Posterior vena cava (tissue), 2 donors: Measurements from ENCODE around the gene FGF18. TPM values are rescaled to one million over a fixed set of nuclear protein-coding genes. Genes with fewer than 3 reads are reported as not detected.

Experiments used
- DNase-seq: peaks from one replicate; pipeline ENCODE4 v3.0.0-alpha.2; 2020; ENCODE audit warnings: low spot score
- intact Hi-C, 2 donors: fragments of 100-400 bp; cut with DNase I; formaldehyde crosslinking; loops; one replicate each; pipeline versions ENCODE4 v1.14.1 to v1.14.2; 2022 to 2023
- total RNA-seq, 2 donors: library from RNA; stranded (reverse); fragmentation: NEBNext Ultra II Directional; extraction: Animal tissue kit (Norgen Biotek cat#: 25700); gene quantifications; one replicate each; pipeline ENCODE4 v1.2.1, GENCODE V29; 2021
- donor health status: DM: yes; HTN: yes; CAD: no.
- donor health status: DM: yes; HTN: yes; CAD: no.

Gene FGF18
- total RNA-seq, 2 donors from 2014 or later = 6.6 to 11.5 TPM

DNA sequence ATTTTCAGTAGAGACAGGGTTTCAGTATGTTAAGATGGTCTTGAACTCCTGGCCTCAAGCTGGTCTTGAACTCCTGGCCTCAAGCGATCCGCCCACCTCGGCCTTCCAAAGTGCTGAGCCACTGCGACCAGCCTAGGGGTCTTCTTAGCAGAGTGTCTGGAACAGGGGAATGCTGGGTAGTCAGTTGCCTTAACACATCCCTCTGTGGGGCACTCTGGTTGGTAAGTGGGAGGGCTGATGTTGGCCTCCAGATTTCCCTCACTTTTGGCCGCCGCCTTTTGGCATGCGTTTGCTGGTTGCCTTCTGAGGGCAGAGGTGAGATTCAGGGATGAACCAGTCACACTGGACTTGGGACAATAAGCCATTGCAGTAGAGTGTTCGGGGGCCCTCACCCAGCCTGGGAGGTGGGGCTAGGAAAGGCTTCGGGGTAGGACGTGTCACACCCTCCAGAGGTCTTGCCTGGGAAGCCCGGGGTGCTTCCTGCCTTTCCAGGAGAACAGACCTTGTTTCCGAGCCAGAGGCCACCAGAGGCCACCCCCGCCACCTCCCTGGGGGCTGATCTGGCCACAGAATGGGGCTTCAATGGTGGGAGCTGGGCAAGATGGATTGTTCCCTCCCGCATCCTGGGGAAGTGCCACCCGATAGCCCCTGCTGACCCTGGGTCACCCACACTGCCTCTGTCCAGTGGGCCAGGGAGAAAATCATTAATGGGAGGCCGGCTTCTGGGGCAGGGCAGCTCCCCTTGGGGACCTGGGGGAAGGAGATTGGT is 13.3 kb downstream of the FGF18 start:
- peak; percentile 68 for DNase-seq
- intact Hi-C loops = no loop called here

DNA sequence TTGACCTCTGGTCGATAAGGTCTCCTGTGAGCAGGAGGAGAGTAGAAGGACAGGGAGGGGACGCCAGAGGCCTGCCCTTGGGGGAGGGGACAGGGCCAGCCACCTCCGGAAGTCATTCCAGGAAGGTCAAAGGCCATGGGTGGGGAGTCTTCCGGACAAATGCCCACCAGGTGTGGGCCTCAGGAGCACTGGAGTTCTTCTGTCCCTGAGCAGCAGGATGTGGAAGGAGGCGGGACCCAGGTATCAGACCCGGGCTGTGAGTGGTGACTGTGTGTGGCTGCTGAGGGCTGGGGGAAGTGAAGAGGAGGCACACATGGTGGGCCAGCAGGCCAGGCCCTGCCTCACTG is 13.9 kb downstream of the FGF18 start:
- intact Hi-C loops = no loop called here
- DNase-seq = peak; percentile 64

DNA sequence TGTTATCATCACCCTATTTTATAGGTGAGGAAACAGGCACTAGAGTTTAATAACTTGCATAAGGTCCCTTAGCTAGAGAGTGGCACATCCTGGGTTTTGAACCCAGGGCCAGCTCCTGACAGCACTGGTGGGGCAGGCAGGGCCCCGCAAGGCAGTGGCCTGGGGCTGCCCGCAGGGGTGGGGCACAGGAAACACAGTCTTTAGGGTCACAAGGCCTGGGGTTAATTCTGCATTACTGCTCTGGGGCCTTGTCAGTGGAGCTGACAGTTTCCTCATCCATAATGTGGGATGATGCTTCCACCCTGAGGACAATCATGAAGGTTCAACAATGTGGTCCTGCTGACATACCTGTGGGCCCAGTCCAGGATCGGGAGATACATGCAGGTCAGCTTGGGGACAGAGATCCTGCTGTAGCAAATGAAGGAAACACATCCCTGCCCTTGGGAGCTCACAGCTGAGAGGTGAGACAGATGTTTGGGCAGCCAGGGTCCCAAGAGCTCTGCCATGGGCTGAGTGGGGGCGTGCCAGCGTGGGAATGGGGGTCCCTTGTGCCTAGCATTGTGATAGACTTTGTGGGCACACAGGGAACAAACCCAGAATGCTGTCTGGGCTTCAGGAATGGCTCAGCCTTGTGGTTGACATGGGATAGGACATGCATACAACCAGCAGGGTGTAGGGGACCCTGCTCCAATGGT is 14.7 kb downstream of the FGF18 start:
- intact Hi-C loops = no loop called here
- peak; percentile 56 for DNase-seq

DNA sequence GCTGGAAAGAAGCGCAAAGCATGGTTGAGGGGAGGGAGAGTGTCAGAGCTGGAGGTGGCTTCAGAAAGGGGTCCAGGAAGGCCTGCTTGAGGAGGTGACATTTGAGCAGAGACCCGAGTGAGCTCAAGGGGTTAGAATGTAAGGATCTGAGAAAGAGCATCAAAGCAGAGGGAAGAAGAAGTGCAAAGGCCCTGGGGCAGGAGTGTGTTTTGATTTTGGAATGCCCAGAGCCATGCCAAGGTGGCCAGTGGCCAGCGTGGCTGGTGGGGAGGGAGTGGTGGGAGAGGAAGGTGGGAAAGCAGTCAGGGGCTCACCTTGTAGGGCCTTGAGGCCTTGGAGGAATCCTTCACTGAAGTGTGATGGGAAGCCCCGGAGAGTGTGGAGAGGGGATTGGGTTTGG is 15.4 kb downstream of the FGF18 start:
- no peak for DNase-seq
- intact Hi-C loops = no loop called here

DNA sequence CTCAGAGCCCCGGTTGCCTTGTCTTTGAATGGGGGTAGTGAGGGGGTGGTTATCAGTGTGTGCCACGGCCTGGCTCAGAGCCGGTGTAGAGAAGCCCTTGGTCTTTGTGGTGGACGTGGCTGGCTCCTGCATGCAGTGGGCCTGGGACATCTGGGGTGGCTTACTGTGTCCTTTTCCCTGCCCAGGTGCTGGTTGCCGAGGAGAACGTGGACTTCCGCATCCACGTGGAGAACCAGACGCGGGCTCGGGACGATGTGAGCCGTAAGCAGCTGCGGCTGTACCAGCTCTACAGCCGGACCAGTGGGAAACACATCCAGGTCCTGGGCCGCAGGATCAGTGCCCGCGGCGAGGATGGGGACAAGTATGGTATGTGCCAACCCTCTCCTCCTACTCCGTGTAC is 16.5 kb downstream of the FGF18 start:
- no peak for DNase-seq
- intact Hi-C loops = no loop called here

DNA sequence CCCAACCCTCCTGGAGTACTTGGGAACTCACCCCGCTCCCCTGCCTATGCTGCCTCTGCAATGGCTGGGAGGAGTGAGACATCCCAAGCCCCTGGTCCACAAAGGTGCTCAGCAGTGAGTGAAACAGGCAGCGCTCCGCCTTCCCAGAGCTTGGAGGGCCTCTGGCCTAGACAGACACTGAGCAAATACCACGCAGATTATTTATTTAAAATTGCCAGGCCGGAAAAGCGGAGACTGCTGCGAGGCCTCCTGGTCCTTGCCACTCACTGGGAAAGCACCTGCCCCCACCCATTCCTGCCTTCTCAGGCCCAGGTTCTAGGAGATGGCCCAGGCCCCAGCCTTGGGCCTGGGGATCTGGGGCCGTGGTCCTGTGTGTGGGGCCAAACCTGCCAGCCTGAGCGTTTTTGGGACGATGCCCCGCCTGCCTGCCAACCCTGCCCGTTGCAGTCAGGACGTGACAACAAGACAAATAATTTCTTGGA is 17.4 kb downstream of the FGF18 start:
- DNase-seq = no peak
- intact Hi-C loops = no loop called here

DNA sequence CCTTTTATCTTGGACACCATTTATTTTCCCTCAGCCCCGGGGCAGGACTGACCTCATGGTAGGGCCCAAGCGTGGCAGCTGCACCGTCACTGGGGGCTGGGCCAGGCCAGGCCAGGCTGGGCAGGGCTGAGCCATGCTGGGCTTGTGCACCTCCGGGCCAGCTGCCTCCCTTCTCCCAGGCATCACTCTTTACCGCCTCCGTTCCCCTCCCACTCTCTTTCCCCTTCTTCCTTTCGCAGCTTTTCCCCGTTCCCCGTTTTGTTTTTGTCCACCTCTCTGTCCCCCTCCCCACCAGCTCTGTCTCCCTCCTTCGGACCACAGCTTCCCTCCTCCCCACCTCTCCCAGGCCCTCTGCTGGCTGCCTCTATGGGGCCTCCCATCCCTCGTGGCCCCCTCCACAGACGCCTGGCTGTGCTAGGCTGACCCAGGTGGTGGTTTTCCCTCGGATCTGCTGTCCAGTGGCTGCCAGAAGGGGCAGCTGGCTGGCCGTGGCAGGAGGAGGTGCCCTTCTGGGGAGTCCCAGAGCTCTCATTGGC is 17.9 kb downstream of the FGF18 start:
- intact Hi-C loops = no loop called here
- DNase-seq = no peak

DNA sequence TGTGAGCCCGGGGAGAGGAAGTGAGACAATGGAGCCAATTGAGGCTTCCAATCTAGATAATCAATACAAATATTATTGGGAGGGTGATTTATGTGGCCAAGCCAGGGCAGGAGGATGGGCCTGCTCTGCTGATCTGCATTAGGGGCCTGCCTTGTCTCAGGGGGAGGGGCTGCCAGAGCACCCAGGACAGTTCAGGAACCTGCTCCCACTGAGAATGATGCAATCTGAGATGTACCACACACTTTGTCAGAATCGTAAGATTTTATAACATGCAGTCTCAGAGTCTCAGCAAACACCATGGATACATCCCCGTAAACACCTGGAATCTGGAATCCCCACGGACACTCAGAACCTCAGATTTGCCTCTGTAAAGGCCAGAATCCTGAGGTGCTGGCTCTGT is 19.3 kb downstream of the FGF18 start:
- intact Hi-C loops = no loop called here
- no peak for DNase-seq

DNA sequence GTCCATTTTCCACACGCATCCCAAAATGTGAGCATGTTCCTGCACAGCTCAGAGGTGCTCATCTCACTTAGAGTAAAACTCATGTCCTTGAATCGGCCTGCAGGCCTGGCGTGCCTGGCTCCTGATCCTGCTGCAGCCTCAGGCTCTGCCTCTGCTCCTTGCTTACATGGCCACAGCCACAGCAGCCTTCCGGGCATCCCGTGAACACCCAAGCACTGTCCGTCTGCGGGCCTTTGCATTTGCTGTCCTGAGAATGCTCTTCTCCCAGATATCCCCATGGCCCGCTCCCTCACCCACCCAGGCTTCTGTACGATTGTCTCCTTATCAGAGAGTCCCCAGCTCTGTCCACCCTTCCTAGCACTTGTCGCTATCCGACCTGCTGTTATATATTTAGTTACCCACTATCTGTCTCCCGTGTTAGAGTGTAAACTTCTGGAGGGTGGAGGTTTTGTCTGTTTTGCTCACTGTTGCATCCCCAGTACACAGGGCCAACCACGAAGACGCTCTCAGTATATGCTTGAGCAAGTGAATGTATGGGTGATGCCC is 21.9 kb downstream of the FGF18 start:
- DNase-seq = no peak
- intact Hi-C loops = no loop called here

DNA sequence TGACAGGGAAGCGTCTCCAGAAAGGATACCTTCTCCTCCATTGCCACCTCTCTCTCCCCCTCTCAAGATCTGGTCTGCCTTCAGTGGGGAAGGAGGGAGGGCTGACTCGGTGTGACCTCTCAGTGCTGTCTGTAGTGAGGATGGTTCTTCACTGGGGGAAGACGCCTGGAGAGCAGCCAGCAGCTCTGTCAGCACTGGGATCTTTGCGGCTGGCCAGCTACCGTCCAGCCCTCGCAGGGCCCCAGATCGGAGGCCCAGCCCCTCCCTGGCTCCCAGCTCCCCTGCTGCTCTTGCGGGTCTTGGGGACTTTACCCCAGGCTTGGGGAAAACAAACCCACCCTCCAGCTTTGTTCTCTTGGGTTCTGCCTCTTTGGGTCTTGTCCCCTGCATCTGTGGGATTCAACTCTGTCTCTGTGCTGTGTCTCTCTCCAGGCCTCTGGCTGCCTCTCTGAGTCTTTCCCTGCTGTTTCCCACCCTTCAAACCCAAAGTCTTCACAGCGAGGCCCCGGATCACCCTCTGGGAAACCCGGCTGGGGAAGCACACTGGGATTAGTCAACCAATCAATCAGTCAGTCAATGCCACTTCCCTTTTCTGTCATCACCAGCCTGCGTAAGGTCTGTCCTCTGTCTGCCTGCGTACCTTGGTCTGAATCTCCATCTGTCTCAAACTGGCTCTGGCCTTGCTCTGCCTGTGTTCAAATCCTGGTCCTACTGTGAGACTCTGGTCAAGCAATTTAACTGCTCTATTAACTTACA is 23.0 kb downstream of the FGF18 start:
- no peak for DNase-seq
- intact Hi-C loops = no loop called here

DNA sequence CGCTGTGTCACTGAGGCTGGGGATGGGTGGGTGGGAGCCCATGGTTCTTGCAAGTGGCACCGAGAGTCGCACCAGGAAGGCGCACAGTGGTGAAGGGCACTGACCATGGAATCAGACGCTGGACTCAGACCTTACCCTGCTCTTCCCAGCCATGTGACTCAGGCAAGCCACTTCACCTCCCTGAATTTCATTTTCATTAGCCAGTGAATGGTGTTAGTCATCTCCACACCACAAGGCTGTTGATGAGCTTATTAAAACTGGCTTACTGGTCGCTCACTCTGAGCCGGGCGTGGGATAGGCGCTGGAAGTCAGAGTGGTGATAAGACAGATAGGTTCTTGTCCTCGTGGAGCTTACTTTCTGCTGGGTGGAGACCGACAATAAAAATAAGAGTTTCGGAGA is 25.1 kb downstream of the FGF18 start:
- no peak for DNase-seq
- intact Hi-C loops = no loop called here

DNA sequence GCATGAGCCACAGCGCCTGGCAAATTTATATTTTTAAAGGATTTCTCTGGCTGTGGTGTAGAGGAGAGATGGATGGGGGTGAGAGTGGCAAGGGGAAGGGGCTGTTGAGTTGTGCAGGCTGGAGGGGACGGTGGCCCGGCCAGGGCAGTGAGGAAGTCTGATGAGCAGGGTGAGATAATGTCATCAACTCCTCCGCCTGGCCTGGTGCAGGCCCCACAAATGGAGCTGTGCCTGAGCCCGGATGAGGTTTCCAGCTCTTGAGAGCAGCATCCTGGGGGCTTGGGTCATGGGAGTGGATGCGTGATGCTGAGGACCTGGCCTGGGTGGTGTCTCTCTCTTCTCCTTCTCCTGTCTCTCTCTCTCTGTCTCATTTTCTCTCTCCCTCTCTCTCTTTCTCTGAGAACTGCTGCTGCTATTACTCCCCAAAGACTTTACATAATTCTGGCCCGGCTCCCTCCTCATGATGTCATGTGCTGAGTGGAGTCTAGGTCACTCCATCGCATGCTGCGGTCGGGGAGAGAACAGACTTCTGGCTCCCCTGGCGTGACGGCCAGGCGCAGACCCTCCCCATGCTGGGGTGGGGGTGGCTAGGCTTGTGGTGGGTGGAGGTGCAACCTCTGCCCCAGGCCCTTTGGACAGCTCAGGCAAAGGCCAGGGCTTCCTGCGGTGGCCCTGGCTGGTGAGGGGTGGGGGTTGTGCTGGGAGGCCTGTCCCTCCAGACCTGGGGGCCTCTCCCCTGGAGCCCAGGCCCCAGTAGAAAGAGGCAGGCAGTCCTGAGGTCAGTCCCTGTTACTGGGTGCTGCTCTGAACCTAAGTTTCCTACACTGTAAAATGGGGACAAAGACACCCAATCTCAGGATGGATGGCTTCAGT is 26.4 kb downstream of the FGF18 start:
- intact Hi-C loops = no loop called here
- peak; percentile 88 for DNase-seq

DNA sequence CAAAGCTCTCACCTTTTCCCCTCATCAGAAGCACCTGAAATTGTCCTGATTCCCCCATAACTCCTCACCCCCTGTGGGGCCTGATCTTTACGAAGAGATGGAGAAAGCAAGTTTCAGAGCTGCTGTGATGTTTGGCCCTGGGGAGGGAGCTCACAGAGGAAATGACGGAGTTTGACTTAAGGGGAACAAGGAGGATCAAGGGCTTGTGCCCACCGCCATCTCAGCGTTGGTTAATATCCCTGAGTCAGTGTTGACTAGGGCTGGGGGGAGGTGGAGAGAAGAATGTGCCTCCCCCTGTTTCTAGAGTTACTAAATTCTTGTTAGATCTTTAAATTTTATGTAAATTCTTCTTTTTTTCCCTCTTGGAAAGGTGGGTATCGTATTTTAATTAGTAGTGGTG is 27.8 kb downstream of the FGF18 start:
- no peak for DNase-seq
- intact Hi-C loops = no loop called here

DNA sequence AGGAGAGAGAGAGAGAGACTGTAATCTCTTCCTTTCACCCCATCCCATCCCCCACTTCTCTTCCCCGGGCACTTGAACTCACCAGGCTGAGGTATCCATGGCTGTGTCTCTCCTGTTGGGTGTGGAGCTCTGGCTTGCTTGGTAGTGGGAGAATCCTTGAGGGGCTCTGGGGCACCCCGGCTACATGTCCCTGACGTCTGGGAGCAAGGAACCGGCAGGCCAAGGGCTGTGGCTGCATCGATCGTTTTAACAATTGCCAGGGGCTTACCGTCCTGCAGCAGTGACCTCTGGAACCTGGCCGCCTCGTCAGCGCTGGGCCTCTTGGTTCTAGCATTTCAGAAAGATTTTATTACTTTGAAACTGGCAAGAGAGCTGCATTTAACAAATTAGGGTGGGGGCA is 30.0 kb downstream of the FGF18 start:
- intact Hi-C loops = no loop called here
- no peak for DNase-seq

DNA sequence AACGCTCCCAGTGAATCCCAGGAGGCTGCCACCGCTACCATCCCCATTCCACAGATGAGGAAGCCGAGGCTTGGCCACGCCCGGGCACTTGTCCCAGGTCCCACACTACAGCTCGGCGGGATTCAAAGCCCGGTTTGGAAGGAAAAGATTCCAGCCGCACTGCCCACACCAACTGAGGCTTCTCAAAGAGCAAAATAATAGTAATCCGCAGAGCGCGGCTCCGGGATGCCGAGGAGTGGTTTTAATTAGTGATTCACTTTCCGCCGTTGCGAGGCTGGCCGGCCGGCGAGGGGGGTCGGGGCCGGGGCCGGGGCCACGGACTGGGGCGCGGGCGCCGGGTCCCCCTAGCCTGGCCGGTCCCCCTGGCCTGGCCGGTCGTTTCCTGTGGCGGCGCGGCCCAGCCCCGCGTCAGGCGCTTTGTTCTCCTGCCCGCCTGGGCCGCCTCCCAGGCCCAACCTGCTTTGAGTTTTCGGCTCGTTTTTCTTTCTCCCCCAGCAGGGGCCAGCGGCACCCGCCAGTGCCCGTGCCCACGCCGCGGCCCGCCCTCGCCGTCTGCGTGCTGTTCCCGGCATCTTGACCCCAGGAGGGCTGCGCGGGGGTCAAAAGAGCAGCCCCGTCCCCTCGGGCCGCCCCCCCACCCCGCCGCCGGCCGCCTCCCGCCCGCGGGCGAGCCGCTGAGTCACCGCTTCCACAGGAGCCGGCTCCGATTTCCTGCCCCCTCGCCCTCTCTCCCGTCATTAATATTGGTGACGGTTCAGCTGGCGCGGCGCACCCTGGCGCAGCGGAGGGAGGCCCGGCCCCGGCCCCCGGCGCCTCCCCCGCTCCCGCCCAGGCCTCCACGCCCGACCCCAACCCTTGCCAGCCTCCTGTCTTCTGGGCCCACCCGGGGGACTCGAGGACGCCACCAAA is 31.2 kb downstream of the FGF18 start:
- DNase-seq = peak; percentile 94
- intact Hi-C loops = no loop called here

DNA sequence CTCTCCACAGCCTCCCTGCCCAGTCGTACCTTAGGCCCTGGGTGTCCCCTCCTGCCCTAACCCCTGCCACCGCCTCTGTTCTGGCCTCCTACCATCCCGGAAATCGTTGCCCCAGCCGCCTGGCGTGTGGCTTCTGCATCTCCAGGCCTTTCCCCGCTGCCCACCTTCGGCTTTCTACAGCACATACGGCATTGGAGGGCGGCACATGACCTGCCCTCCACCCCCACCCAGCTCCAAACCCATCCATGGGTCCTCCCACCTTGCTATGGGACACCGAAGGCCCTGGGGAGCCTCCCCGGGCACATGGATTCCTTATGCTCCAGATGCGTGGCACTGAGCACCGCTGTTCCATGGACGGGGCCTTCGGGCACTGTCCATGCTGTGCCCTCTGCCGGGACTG is 32.0 kb downstream of the FGF18 start:
- intact Hi-C loops = no loop called here

DNA sequence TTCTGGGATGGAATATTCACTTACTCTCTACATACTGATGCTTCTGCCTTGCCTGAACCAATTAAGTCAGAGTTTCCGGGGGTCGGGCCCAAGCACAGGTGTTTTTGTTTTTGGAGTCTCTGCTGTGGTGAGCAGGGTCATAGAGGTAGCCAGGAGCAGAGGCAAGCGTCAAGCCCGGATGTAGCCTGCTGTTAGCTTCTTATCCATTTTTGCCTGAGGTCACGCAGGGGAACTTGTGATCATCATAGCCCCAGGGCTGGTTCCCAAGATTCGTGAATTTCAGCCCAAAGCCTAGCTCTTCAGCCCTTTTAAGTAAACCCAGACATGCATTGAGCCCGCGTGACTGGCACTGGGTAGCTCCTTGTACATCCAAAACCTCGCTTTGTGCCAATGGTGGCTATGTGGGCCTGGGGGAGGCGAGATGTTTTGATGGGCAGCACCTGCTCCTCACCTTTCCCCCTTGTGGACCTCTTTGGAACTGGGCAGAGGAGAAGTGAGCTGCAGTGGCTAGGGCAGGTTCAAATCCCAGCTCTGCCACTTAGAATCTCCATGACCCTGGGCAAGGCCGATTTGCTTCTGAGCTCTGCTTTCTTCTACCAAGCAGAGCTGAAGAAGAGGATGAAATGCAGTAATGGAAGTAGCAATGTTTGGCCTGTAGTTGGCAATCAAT is 33.7 kb downstream of the FGF18 start:
- intact Hi-C loops = no loop called here
- DNase-seq = no peak

More for the DNA sequence above, 32.0 kb downstream of the FGF18 start:
- DNase-seq = no peak
